ENCODE data around the gene ZNF761. TPM values are rescaled to one million over a fixed set of nuclear protein-coding genes. Genes with fewer than 3 reads are reported as not detected.

ZNF761 gene
- total and polyA plus RNA-seq, 2 of the 13 experiments (the other 11 are each of a cell fraction or from before 2014, with no cell fraction given) = 11.6 to 16.2 TPM

DNA sequence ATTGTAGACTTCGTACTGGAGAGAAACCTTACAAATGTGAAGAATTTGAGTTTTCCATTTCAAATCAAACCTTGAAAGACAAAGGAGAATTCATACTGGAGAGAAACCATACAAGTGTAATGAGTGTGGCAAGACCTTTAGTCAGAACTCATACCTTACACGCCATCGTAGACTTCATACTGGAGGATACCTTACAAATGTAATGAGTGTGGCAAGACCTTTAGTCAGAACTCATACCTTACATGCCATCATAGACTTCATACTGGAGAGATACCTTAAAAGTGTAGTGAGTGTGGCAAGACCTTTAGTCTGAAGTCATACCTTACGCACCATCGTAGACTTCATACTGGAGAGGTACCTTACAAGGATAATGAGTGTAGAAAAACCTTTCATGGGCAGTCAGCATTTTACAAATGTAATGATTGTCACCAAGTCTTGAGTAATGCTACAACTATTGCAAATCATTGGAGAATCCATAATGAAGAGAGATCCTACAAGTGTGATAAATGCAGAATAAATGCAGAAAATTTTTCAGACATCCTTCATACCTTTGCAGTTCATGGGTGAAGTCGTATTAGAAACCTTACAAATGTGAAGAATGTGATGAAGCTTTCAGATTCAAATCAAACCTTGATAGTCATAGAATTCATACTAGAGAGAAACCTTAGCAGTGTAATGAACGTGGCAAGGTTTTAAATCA, 22.1 kb upstream of the ZNF761 start (continued):
- TF ChIP-seq, protein P1, sequence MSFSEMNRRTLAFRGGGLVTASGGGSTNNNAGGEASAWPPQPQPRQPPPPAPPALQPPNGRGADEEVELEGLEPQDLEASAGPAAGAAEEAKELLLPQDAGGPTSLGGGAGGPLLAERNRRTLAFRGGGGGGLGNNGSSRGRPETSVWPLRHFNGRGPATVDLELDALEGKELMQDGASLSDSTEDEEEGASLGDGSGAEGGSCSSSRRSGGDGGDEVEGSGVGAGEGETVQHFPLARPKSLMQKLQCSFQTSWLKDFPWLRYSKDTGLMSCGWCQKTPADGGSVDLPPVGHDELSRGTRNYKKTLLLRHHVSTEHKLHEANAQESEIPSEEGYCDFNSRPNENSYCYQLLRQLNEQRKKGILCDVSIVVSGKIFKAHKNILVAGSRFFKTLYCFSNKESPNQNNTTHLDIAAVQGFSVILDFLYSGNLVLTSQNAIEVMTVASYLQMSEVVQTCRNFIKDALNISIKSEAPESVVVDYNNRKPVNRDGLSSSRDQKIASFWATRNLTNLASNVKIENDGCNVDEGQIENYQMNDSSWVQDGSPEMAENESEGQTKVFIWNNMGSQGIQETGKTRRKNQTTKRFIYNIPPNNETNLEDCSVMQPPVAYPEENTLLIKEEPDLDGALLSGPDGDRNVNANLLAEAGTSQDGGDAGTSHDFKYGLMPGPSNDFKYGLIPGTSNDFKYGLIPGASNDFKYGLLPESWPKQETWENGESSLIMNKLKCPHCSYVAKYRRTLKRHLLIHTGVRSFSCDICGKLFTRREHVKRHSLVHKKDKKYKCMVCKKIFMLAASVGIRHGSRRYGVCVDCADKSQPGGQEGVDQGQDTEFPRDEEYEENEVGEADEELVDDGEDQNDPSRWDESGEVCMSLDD (CRISPR knock-in tag; IDR thresholded peaks at IDR 0.05; ENCODE audit: borderline replicate concordance) = no peak
- TF ChIP-seq ZNF263 (CRISPR knock-in tag; IDR thresholded peaks at IDR 0.05) = no peak
- TF ChIP-seq KLF12 (CRISPR knock-in tag; IDR thresholded peaks at IDR 0.05; ENCODE audit: borderline replicate concordance) = no peak
- TF ChIP-seq KDM3A (CRISPR knock-in tag; IDR thresholded peaks at IDR 0.05; ENCODE audit: low read depth) = no peak
- TF ChIP-seq, protein P2, sequence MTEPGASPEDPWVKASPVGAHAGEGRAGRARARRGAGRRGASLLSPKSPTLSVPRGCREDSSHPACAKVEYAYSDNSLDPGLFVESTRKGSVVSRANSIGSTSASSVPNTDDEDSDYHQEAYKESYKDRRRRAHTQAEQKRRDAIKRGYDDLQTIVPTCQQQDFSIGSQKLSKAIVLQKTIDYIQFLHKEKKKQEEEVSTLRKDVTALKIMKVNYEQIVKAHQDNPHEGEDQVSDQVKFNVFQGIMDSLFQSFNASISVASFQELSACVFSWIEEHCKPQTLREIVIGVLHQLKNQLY (CRISPR knock-in tag; IDR thresholded peaks at IDR 0.05) = no peak
- TF ChIP-seq, protein P3, sequence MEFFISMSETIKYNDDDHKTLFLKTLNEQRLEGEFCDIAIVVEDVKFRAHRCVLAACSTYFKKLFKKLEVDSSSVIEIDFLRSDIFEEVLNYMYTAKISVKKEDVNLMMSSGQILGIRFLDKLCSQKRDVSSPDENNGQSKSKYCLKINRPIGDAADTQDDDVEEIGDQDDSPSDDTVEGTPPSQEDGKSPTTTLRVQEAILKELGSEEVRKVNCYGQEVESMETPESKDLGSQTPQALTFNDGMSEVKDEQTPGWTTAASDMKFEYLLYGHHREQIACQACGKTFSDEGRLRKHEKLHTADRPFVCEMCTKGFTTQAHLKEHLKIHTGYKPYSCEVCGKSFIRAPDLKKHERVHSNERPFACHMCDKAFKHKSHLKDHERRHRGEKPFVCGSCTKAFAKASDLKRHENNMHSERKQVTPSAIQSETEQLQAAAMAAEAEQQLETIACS (CRISPR knock-in tag; IDR thresholded peaks at IDR 0.05) = no peak

Data from HepG2 (cell line).